ENCODE results near the gene QRICH1. TPM values are rescaled to one million over a fixed set of nuclear protein-coding genes. Genes with fewer than 3 reads are reported as not detected.

The QRICH1 gene
- total and polyA plus RNA-seq, 2 of the 13 experiments (the other 11 are each of a cell fraction or from before 2014, with no cell fraction given): 52.6 to 102 TPM

DNA sequence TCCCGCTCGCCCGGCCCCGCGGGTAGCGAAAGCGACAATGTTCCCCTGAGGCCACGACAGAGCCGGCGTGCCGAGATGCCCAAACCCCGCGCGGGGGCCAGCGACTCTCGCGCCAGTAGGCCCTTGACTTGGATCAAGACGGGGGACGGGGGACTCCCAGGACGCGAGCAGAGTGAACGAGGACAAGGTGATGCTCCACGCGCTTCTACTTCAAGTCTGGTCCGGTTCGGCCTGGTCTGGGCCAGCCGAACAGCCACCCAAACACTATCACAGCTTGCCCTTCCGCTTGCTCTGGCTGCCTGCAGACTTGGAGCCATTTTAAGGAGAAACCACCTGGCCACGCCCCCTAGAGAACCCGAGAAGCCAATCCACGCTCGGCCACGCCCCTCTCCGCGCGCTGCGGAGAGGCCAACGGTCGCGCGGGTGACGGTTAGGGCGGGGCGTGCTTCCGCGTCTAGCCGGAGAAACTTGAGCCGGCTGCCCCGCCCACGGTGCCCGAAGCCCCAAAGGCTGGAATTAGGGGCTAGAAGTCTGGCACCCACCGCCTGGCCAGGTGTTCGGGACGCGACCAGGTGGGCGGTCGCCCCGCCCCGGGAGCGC, 72.6 kb downstream of the QRICH1 start (continued):
- peak; percentile 55; the same call in 1 of the 2 replicates for TF ChIP-seq ZNF280D (CRISPR knock-in tag; IDR thresholded peaks at IDR 0.05)
- TF ChIP-seq SMARCE1 (IDR thresholded peaks at IDR 0.05; ENCODE audit: borderline replicate concordance): no peak
- peak; percentile 62; the same call in 1 of the 2 replicates for TF ChIP-seq TBX2 (CRISPR knock-in tag; IDR thresholded peaks at IDR 0.05; ENCODE audit: borderline replicate concordance)
- TF ChIP-seq ZNF850 (CRISPR knock-in tag; conservative IDR thresholded peaks at IDR 0.05): peak; percentile 94
- TF ChIP-seq ZNF205 (CRISPR knock-in tag; IDR thresholded peaks at IDR 0.05): peak; percentile 52; the same call in 1 of the 2 replicates
- TF ChIP-seq DMAP1 (CRISPR knock-in tag; IDR thresholded peaks at IDR 0.05): peak; percentile 19; the same call in 1 of the 2 replicates
- TF ChIP-seq MXI1 (IDR thresholded peaks at IDR 0.05; ENCODE audit: borderline replicate concordance, low read depth, low read length): peak; percentile 74; the same call in 1 of the 3 replicates
- TF ChIP-seq SOX6 (IDR thresholded peaks at IDR 0.05): no peak
- no peak for TF ChIP-seq SOX6 (CRISPR knock-in tag; IDR thresholded peaks at IDR 0.05)
- TF ChIP-seq ZBTB10 (CRISPR knock-in tag; IDR thresholded peaks at IDR 0.05; ENCODE audit: borderline replicate concordance): no peak; the same call in 1 of the 2 replicates
- TF ChIP-seq, protein P1, sequence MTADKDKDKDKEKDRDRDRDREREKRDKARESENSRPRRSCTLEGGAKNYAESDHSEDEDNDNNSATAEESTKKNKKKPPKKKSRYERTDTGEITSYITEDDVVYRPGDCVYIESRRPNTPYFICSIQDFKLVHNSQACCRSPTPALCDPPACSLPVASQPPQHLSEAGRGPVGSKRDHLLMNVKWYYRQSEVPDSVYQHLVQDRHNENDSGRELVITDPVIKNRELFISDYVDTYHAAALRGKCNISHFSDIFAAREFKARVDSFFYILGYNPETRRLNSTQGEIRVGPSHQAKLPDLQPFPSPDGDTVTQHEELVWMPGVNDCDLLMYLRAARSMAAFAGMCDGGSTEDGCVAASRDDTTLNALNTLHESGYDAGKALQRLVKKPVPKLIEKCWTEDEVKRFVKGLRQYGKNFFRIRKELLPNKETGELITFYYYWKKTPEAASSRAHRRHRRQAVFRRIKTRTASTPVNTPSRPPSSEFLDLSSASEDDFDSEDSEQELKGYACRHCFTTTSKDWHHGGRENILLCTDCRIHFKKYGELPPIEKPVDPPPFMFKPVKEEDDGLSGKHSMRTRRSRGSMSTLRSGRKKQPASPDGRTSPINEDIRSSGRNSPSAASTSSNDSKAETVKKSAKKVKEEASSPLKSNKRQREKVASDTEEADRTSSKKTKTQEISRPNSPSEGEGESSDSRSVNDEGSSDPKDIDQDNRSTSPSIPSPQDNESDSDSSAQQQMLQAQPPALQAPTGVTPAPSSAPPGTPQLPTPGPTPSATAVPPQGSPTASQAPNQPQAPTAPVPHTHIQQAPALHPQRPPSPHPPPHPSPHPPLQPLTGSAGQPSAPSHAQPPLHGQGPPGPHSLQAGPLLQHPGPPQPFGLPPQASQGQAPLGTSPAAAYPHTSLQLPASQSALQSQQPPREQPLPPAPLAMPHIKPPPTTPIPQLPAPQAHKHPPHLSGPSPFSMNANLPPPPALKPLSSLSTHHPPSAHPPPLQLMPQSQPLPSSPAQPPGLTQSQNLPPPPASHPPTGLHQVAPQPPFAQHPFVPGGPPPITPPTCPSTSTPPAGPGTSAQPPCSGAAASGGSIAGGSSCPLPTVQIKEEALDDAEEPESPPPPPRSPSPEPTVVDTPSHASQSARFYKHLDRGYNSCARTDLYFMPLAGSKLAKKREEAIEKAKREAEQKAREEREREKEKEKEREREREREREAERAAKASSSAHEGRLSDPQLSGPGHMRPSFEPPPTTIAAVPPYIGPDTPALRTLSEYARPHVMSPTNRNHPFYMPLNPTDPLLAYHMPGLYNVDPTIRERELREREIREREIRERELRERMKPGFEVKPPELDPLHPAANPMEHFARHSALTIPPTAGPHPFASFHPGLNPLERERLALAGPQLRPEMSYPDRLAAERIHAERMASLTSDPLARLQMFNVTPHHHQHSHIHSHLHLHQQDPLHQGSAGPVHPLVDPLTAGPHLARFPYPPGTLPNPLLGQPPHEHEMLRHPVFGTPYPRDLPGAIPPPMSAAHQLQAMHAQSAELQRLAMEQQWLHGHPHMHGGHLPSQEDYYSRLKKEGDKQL (CRISPR knock-in tag; IDR thresholded peaks at IDR 0.05; ENCODE audit: low read depth): no peak; the same call in 1 of the 2 replicates
- peak; percentile 56; the same call in 1 of the 2 replicates for TF ChIP-seq PHF20 (CRISPR knock-in tag; IDR thresholded peaks at IDR 0.05)
- 0 out of 2 replicates have a peak, but pooled peaks have one; percentile 42 for TF ChIP-seq SP140L (CRISPR knock-in tag; IDR thresholded peaks at IDR 0.05; ENCODE audit: borderline replicate concordance)
- no peak for TF ChIP-seq FUBP1 (CRISPR knock-in tag; IDR thresholded peaks at IDR 0.05; ENCODE audit: borderline replicate concordance)
- no peak for TF ChIP-seq NR2F1 (CRISPR knock-in tag; IDR thresholded peaks at IDR 0.05)
- 0 out of 2 replicates have a peak, but pooled peaks have one; percentile 29 for TF ChIP-seq ZNF251 (CRISPR knock-in tag; IDR thresholded peaks at IDR 0.05)

Data from HepG2 (cell line).